Activated T-cell treated with anti-CD3 and anti-CD28 coated beads for 48 hours (primary cell): ENCODE data around the gene SRRM4.
"Not testable (repeated sequence)": the region's sequence is repeated elsewhere in the genome, so short reads cannot be mapped to it uniquely, and the experiment has no call there.

Experiments used
- DNase-seq: peaks from one replicate; pipeline ENCODE4 v3.0.0-alpha.2; 2020; ENCODE audit warnings: low read depth

Gene SRRM4

GRCh38 chr12:119071638-119072231 is 90.4 kb downstream of the SRRM4 start:
- no peak for DNase-seq

- no peak for DNase-seq
Observed at GRCh38 chr12:119072440-119072839, 91.1 kb downstream of the SRRM4 start.

DNA sequence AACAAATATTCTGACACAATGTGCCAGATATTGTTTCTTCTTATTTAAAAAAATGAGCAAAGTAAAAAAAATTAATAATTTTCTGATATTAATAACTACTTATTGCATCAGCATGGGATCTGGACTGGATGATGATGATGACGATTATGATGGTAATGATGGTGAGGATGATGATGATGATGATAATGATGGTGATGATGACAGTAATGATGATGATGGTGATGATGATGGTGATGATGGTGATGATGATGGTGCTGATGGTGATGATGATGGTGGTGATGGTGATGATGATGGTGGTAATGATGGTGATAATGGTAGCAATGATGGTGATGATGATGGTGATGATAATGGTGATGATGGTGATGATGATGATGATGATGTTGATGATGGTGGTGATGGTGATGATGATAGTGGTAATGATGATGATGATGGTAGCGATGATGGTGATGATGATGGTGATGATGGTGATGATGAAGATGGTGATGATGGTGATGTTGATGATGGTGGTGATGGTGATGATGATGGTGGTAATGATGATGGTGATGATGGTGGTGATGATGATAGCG is 94.0 kb downstream of the SRRM4 start:
- DNase-seq: no peak

- no peak for DNase-seq
Observed at GRCh38 chr12:119075918-119076317, 94.6 kb downstream of the SRRM4 start.

DNA sequence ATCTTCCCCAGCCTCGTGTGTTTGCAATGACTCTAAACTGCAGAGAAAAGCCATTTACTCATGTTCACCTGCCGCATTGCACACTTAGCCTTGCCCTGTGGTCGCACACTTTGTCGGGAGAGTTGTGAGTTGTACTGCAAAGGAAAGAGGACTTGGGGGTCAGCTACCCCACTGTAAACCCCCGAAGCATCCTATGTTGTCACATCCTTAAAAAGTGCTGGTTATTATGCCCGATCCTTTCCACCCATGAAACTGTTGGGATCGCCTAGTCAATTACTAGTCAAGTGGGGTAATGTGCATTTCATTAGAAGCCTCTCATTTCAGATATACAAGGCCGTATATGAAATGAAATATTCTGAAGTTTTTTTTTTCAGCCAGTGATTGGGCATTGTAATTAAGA is 98.2 kb downstream of the SRRM4 start:
- DNase-seq: no peak

DNA sequence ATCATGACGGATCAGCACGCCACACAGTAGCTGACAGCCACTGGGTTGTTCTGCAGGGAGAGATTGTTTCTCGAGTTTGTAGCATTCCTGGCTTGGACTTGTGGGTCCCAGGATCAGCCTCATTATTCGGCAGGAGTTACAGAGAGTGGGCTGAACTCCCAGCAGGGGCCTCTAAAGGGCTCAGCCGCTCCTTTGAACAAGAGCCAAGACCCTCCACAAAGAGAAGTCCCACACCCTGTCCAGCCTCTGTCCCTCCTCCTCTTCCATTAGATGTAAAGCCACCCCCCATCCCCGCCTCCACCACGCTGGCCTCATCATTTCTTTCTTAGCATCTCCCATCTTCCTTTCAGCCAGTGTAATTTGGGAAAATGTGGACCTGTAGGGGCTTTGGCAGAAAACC is 100.7 kb downstream of the SRRM4 start:
- DNase-seq: no peak

DNA sequence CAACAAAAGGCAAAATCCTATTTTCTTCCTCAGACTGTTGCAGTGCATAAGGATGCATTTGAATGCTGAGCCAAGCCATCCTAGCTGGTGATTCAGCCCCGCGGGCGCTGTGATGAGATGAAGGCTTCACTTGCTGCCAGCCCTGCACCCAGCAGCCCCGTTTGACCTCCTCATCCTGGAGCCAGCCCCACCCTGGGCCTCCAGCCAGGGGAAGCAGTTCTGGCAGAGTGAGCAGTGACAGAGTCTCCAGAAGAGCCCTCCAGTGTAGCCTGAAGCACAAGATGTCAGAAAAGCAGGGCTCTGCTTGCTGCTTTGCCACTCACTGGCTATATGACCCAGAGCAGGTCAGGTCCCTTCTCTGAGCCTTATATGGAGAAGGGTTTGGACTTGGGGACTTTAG is 101.2 kb downstream of the SRRM4 start:
- no peak for DNase-seq

DNA sequence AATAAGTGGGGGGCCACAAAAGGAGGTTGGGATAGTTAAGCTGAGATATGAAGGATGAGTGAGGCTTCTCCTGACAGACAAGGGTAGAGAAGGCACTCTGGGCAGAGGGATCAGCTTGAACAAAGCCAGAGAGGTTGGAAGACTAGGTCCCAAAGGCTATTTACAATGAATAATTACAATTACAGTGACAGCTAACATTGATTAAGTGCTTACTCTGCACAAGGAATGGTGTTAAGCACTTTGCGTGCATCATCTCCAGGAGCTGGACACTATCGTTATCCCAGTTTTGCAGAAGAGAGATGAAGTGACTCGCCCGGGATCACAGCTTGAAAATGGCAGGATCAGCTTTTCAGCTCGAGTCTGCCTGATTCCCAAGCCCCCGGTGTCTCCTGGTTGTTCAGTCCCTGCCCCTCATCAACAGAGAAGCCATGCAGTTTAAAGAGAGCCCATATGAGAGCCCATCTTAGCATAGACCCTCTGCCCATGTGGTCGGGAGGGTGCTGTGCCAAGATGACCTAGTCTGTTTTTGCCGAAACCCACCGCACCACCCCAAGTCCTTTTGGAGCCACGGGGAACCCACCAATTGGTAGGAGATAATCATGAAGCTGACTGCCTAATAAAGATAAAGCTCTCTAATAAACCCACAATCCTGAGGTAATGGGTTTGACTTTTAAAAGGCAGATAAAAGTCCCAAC is 107.5 kb downstream of the SRRM4 start:
- no peak for DNase-seq

GRCh38 chr12:119089380-119090013 is 108.2 kb downstream of the SRRM4 start:
- DNase-seq: no peak

DNA sequence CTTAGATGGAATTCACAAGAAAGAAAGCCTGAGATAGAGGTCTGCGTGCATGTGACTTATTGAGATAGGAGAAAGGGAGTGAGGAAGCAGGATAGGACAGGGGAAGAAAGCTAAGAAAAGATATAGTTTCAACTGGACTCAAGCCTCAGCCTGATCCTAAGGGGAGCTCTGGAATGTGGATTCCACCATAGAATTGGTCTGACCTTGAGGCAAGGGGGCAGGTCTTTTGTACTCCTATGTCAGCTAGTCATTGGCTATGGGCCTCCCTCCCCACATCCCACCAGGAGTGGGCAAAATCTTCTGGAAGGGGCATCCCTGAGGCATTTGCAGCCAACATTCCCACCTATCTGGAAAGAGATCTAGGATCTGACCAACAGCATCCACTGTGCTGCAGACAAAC is 108.9 kb downstream of the SRRM4 start:
- no peak for DNase-seq

DNA sequence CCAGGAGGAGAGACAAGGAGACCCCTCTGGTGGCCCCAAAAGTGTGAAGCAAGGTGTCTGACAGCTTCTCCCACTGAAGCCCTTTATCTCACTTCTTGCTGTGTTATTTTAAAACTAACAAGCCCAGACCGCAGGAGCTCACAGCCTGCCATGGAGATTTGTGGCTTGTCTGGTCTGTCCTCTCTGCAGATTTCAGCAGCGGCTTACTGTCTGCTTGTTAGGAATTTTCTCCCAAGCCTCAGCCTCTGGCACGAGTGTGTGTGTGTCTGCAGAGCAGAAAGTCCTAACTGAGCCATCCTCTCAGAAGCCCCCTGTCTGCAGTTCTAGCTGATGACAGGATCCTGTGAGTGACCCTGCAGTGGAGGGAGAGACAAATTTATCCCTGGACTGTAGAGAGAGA is 109.5 kb downstream of the SRRM4 start:
- no peak for DNase-seq

DNA sequence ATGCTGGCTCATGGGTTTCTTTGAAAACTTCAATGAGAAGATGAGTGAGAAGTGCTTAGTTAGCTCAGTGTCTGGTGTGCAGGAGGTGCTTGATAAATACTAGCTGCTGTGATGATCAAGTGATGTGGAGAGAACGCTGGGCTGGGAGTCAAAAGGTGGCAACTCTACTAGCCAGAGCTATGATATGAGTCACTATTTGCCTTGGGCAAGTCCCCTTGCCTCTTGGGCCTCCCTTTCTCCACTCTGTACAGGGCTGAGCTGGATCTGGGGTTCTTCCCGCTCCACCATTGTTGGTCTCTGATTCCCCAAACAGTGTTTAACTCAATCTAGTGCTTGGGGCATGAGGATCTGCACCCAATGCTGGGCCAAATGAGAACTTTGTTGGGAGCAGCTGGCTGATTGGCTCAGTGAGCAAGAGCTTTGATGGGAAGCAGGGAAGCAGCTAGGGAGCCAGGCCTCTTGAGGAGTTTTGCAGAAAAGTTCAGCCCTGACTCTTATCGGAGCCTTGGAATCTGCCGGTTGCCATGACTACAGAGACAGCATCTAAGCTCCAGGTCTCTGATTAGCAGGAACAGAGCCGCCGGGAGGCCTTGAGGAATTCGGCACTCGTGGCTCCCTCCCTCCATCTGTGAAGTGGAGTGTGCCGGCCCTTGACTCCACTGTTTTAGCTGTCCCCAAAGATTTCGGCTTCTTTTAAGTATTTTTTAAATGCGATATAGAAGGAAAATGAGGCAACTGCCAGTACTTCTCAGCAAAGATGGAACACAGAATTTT is 115.3 kb downstream of the SRRM4 start:
- no peak for DNase-seq

DNA sequence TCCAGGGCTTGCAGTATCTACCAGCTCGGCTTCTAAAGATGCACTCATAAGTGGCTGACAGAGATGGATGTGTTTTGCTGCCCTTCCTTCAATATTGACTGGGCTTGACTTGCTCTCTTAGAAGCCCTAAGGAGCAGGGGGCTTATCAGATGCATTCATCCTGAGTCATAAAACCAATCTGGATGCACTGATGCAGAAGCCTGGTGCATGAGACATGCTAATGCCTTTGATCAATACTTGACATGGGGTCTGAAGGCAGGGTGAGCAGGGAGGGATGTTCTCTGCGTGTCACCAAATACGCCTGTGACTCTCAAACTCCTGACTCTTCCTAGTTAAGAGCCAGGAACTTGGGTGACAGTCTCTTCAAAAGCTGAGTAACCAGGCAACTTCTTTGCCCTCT is 119.6 kb downstream of the SRRM4 start:
- no peak for DNase-seq

- DNase-seq: no peak
Observed at GRCh38 chr12:119102274-119102673, 120.9 kb downstream of the SRRM4 start.

- no peak for DNase-seq
Observed at GRCh38 chr12:119102714-119103113, 121.4 kb downstream of the SRRM4 start.

DNA sequence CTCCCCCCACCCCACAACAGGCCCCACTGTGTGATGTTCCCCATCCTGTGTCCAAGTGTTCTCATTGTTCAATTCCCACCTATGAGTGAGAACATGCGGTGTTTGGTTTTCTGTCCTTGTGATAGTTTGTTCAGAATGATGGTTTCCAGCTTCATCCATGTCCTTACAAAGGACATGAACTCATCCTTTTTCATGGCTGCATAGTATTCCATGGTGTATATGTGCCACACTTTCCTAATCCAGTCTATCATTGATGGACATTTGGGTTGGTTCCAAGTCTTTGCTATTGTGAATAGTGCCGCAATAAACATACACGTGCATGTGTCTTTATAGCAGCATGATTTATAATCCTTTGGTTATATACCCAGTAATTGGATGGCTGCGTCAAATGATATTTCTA is 123.6 kb downstream of the SRRM4 start:
- DNase-seq: not testable (repeated sequence)

- DNase-seq: no peak
Observed at GRCh38 chr12:119113496-119113986, 132.2 kb downstream of the SRRM4 start.

DNA sequence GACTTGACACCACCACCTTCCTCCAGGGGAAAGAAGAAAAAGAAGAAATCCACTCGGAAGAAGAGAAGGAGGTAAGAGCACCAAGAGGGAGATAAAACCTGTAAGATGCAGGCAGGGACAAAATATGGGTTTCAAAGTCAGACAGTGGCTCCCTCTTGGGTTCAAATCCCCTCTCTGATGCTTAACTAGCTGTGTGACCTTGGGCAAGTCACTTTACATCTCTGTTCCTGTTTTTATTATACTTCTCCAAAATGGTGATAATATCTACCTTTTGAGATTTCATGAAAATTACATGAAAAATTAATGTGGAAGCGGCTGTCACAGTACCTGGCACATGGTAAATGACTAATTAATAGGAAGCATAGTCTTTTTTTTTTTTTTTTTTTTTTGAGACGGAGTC is 133.0 kb downstream of the SRRM4 start:
- DNase-seq: no peak

DNA sequence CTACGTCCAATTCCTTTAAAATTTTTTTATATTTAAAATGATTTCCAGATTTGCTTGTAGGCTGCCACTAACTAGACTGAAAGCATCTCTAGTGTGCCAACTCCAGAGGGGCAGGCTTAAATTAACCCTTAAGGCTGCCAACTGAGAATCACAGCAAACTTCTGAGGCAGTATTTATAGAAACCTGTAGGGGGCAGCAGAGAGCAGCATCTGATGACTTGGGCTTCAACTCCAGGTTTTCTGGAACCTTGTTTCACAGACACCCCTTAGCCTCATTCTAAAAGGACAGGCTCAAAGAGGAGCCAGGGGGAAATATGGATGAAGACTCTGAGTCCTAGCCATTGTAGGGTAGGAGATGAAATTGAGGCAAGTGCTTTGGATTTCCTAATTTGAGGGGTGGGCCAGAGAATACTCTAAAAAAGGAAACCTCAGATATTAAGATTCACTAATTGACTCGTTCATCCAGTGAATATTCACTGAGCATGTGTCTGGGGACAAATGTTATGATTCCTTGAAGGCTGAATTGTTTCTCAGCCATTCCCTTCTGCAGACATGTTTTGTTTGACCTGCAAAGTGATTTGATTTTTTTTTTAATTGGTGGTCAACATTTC is 134.1 kb downstream of the SRRM4 start:
- no peak for DNase-seq

- DNase-seq: no peak
Observed at GRCh38 chr12:119117936-119118335, 136.6 kb downstream of the SRRM4 start.

DNA sequence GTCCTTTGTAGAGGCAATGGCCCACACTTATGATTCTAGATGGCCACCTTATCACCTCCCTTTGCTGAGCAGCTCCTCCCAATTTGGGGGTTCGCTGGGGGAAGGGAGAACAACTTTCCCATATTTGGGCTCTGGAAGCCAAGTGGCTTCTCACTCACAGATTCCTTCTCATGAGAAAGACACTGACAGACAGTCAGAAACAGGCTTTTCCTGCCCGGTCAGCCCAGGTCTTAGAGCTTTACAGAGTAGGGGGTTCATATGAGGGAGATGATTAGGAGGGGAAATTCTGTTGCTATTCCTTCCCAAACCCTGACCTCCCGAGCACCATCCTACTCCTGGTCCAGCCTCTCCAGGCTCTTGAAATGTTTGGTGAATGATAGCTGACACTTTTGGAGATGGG is 137.3 kb downstream of the SRRM4 start:
- no peak for DNase-seq

GRCh38 chr12:119122047-119122446 is 140.7 kb downstream of the SRRM4 start:
- DNase-seq: no peak
